Measurements from ENCODE around the gene C17orf67.

DNA sequence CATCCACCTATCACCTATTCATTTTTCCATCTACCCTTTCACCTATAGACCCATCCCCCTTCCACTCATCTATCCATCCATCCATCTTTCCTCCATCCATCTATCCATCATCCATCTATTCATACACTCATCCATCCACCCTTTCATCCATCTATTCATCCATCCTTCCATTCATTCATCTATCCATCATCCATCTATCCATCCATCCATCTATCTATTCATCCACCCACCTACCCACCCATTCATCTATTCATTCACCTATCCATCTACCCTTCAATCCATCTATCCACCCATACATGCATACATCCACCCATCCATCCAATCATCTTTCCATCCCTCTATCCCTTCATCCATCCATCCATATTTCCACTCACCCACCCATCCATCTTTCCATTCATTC, 63.3 kb downstream of the C17orf67 start:
- TF ChIP-seq GABPA (IDR thresholded peaks at IDR 0.05 in 1 of 2, conservative IDR thresholded peaks at IDR 0.05 in 1 of 2) (no peak), RAD21 (IDR thresholded peaks at IDR 0.05) (no peak), TAF1 (conservative IDR thresholded peaks at IDR 0.05) (no peak)
- TF ChIP-seq, protein P1, sequence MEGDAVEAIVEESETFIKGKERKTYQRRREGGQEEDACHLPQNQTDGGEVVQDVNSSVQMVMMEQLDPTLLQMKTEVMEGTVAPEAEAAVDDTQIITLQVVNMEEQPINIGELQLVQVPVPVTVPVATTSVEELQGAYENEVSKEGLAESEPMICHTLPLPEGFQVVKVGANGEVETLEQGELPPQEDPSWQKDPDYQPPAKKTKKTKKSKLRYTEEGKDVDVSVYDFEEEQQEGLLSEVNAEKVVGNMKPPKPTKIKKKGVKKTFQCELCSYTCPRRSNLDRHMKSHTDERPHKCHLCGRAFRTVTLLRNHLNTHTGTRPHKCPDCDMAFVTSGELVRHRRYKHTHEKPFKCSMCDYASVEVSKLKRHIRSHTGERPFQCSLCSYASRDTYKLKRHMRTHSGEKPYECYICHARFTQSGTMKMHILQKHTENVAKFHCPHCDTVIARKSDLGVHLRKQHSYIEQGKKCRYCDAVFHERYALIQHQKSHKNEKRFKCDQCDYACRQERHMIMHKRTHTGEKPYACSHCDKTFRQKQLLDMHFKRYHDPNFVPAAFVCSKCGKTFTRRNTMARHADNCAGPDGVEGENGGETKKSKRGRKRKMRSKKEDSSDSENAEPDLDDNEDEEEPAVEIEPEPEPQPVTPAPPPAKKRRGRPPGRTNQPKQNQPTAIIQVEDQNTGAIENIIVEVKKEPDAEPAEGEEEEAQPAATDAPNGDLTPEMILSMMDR (IDR thresholded peaks at IDR 0.05; ENCODE audit: low read depth, low read length, missing input control) = no peak
- TF ChIP-seq, protein P2, sequence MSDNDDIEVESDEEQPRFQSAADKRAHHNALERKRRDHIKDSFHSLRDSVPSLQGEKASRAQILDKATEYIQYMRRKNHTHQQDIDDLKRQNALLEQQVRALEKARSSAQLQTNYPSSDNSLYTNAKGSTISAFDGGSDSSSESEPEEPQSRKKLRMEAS (IDR thresholded peaks at IDR 0.05) = no peak
